ENCODE data around the gene ACD. TPM values are rescaled to one million over a fixed set of nuclear protein-coding genes. Genes with fewer than 3 reads are reported as not detected.

Gene ACD
- total RNA-seq, 4 donors from 2014 or later, result 17.8 to 33.4 (median 29.8) TPM

DNA sequence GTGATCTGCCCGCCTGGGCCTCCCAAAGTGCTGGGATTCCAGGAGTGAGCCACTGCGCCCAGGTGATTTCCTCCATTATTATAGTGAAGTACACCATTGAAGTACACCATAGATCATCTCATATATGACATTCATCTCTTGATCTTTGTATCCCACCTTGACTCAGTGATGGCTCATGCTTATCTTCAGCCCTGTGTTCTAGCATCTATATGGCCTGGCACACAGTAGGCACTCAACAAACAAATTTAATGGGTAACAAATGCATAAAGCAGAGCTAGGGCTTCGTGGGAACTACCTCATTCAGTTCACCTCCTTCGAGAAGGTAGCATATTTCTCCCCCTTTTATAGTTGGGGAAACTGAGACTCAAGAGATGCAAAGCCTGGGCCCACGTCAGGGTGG, 5.5 kb upstream of the ACD start:
- Histone ChIP-seq H3K27ac (no peak overlapping the region), H3K4me1 (peaks cover 4 to 8% of the 10 kb centered on the region in 2 donors), H3K9me3 (no peaks in the 10 kb centered on the region), H3K27me3 (no peaks in the 10 kb centered on the region), H3K36me3 (no peaks in the 10 kb centered on the region), H3K4me3 (peak overlapping the region; percentile 86 to 91)
- no peak for DNase-seq
- intact Hi-C loops (cut with DNase I; ENCODE audit: low total_unique reads), result no loop called here
- no peak for TF ChIP-seq POLR2A (IDR thresholded peaks at IDR 0.05)
- TF ChIP-seq, protein P1, sequence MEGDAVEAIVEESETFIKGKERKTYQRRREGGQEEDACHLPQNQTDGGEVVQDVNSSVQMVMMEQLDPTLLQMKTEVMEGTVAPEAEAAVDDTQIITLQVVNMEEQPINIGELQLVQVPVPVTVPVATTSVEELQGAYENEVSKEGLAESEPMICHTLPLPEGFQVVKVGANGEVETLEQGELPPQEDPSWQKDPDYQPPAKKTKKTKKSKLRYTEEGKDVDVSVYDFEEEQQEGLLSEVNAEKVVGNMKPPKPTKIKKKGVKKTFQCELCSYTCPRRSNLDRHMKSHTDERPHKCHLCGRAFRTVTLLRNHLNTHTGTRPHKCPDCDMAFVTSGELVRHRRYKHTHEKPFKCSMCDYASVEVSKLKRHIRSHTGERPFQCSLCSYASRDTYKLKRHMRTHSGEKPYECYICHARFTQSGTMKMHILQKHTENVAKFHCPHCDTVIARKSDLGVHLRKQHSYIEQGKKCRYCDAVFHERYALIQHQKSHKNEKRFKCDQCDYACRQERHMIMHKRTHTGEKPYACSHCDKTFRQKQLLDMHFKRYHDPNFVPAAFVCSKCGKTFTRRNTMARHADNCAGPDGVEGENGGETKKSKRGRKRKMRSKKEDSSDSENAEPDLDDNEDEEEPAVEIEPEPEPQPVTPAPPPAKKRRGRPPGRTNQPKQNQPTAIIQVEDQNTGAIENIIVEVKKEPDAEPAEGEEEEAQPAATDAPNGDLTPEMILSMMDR (IDR thresholded peaks at IDR 0.05), result no peak

DNA sequence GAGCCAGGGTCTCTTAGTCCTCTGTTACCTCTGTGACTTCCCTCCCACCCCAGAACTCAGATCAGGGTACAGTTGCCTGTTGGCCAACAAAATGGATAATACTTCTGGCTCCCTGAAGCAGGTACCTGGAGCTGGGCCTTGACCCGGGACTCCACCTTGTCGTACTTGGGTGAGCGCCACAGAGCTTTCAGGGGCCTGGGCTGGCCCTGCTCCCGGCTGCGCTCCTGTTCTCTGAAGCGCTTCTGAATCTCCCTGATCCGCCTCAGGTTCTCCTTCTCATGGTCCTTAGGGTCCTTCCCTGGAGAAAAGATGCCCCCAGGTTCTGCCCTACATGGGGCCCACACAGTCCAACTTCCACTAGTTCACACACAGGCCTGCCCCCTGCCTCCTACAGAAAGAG, 4.8 kb upstream of the ACD start:
- no peak for TF ChIP-seq POLR2A (IDR thresholded peaks at IDR 0.05)
- TF ChIP-seq, protein P1 (IDR thresholded peaks at IDR 0.05), result no peak
- no peak for DNase-seq
- Histone ChIP-seq H3K4me1 (peaks cover 4 to 8% of the 10 kb centered on the region in 2 donors), H3K9me3 (no peaks in the 10 kb centered on the region), H3K27ac (no peak overlapping the region), H3K27me3 (no peaks in the 10 kb centered on the region), H3K36me3 (no peaks in the 10 kb centered on the region), H3K4me3 (no peak overlapping the region)
- intact Hi-C loops (cut with DNase I; ENCODE audit: low total_unique reads), result no loop called here

DNA sequence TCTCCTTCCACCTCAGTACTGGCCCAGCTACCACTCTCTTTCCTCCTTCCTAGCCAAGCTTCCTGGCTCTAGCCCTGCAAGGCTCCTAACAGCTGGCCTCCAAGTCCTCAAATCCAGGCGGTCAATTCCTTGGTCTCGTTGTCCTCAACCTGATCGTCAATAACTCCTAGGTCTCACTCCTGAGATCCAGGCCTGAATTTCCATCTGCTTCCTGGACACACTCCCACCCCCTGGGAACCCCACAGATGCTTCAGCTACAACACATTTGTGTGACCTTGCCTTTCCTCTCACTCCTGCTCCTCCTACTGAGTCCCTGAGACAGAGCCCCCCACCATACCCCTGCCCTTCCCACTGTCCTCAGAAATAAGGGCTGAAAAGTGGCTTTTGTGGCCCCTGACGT, 4.2 kb upstream of the ACD start:
- DNase-seq, result no peak
- intact Hi-C loops (cut with DNase I; ENCODE audit: low total_unique reads), result no loop called here
- TF ChIP-seq, protein P1 (IDR thresholded peaks at IDR 0.05), result no peak
- TF ChIP-seq POLR2A (IDR thresholded peaks at IDR 0.05), result no peak
- Histone ChIP-seq H3K27me3 (no peaks in the 10 kb centered on the region), H3K9me3 (no peaks in the 10 kb centered on the region), H3K36me3 (no peaks in the 10 kb centered on the region), H3K4me3 (no peak overlapping the region), H3K27ac (no peak overlapping the region), H3K4me1 (peaks cover 4 to 11% of the 10 kb centered on the region in 2 donors)

DNA sequence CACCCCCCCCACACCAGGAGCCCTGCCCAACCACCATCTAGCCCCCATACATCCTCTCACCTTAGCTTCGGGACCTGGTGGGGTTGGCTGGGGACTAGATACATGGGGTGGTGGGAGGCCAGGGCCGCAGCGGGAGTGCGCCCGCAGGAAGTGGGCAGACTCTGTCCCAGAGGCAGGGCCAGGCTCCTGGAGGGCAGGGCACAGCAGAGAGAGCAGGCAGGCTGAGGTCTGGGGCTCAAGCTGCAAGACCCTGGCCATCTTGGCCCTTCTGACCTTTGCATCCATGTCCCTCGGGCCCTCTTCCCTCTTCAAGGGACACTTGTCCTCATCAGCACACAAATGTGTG, 3.8 kb upstream of the ACD start:
- H3K9me3 ChIP-seq, result no peaks in the 10 kb centered on the region
- no peaks in the 10 kb centered on the region for H3K27me3 ChIP-seq
- H3K4me3 ChIP-seq, result no peak overlapping the region
- intact Hi-C loops (cut with DNase I; ENCODE audit: low total_unique reads), result no loop called here
- no peaks in the 10 kb centered on the region for H3K36me3 ChIP-seq
- peaks cover 4 to 15% of the 10 kb centered on the region in 2 donors for H3K4me1 ChIP-seq
- H3K27ac ChIP-seq, result no peak overlapping the region
- no peak for DNase-seq
- TF ChIP-seq, protein P1 (IDR thresholded peaks at IDR 0.05), result no peak
- no peak for TF ChIP-seq POLR2A (IDR thresholded peaks at IDR 0.05)

DNA sequence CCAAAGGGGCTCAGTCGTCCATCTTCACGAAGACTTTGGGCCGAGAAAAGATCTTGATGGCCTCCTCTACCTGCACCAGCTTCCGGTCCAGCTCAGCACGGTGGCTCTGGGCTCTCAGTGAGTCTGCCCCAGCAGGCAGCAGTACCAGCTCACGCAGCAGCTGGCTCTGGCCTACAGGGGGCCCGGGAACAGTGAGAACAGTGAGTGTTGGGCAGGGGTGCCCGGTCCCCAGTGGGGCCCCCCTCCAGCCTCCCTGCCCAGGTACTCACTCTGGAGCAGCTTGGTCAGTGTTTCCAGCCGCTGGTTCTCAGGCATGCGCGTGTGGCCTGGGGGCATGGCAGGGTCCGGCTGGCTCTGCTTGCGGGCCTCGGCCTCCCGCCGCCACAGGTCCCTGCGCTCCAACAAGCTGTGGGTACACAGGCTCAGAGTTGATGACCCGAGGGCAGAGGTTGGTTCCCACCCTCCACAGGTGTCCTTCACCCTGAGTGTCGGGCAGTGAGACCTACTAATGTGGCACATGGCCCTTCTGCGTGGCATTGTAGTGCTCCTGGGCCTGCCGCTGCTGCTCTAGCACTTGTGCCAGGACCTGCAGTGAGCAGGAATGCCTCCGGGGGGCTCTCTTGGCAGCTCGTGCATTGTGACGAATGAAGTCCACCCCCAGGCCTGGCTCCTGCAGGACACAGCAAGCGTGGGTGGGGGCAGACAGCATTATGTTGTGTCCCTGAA, 3.3 kb upstream of the ACD start:
- Histone ChIP-seq H3K27me3 (no peaks in the 10 kb centered on the region), H3K4me3 (no peak overlapping the region), H3K27ac (no peak overlapping the region), H3K9me3 (no peaks in the 10 kb centered on the region), H3K36me3 (no peaks in the 10 kb centered on the region), H3K4me1 (peaks cover 4 to 18% of the 10 kb centered on the region in 2 donors)
- DNase-seq, result no peak
- TF ChIP-seq POLR2A (IDR thresholded peaks at IDR 0.05), result no peak
- TF ChIP-seq, protein P1 (IDR thresholded peaks at IDR 0.05), result no peak
- intact Hi-C loops (cut with DNase I; ENCODE audit: low total_unique reads), result no loop called here
